ENCODE measurements around the gene PTPN20.
"Not testable (repeated sequence)": the region's sequence is repeated elsewhere in the genome, so short reads cannot be mapped to it uniquely, and the experiment has no call there.

DNA sequence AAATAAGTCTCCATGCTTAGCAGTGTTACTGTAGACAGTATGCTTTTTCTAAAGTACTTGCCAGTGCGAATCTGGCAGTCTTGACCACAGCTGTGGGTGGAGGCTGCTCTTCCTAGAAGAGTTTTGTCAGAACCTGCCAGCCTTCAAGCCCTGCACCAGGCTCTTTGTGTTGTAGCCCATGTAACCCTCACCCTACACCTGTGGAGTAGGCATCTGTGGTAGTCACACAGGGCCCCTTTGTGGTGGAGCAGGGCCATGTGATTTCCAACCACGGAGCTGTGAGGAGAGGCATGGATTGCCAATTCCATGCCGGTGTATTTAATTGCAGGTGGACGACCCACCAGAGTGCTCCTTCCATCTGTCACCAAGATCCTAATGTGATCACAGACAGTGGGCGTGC is 7.4 kb upstream of the PTPN20 start:
- TF ChIP-seq, protein P1, sequence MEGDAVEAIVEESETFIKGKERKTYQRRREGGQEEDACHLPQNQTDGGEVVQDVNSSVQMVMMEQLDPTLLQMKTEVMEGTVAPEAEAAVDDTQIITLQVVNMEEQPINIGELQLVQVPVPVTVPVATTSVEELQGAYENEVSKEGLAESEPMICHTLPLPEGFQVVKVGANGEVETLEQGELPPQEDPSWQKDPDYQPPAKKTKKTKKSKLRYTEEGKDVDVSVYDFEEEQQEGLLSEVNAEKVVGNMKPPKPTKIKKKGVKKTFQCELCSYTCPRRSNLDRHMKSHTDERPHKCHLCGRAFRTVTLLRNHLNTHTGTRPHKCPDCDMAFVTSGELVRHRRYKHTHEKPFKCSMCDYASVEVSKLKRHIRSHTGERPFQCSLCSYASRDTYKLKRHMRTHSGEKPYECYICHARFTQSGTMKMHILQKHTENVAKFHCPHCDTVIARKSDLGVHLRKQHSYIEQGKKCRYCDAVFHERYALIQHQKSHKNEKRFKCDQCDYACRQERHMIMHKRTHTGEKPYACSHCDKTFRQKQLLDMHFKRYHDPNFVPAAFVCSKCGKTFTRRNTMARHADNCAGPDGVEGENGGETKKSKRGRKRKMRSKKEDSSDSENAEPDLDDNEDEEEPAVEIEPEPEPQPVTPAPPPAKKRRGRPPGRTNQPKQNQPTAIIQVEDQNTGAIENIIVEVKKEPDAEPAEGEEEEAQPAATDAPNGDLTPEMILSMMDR (IDR thresholded peaks at IDR 0.05): not testable (repeated sequence)
- not testable (repeated sequence) for TF ChIP-seq POLR2A (IDR thresholded peaks at IDR 0.05)
